Glutamatergic neuron (in vitro differentiated cells): Measurements from ENCODE around the gene COG3. TPM values are rescaled to one million over a fixed set of nuclear protein-coding genes. Genes with fewer than 3 reads are reported as not detected.

ENCODE experiments used
- DNase-seq: peaks from one replicate; pipeline ENCODE4 v3.0.0; 2022
- H3K27ac Mint-ChIP-seq: one replicate; pipeline ENCODE4 v1.8.0; 2020; ENCODE audit warnings: mild to moderate bottlenecking, mixed read lengths, inconsistent platforms; ENCODE audit not compliant: unreplicated experiment
- H3K27me3 Mint-ChIP-seq: one replicate; pipeline ENCODE4 v1.8.0; 2020; ENCODE audit warnings: mild to moderate bottlenecking, moderate library complexity, mixed read lengths, inconsistent platforms; ENCODE audit not compliant: unreplicated experiment
- H3K36me3 Mint-ChIP-seq: one replicate; pipeline ENCODE4 v1.8.0; 2020; ENCODE audit warnings: mild to moderate bottlenecking, mixed read lengths, inconsistent platforms; ENCODE audit not compliant: unreplicated experiment
- H3K4me1 Mint-ChIP-seq: one replicate; pipeline ENCODE4 v1.8.0; 2020; ENCODE audit warnings: mild to moderate bottlenecking, low read depth, mixed read lengths, inconsistent platforms; ENCODE audit not compliant: unreplicated experiment
- H3K4me3 Mint-ChIP-seq: one replicate; pipeline ENCODE4 v1.8.0; 2020; ENCODE audit warnings: mild to moderate bottlenecking, mixed read lengths, inconsistent platforms; ENCODE audit not compliant: unreplicated experiment
- H3K9me3 Mint-ChIP-seq: one replicate; pipeline ENCODE4 v1.8.0; 2020; ENCODE audit warnings: mild to moderate bottlenecking, moderate library complexity, mixed read lengths, inconsistent platforms; ENCODE audit not compliant: unreplicated experiment
- CTCF ChIP-seq: fragments of 200-600 bp; sonication (generic); IDR thresholded peaks from one replicate; pipeline ENCODE4 v1.5.0; 2021; ENCODE audit not compliant: partially characterized antibody, unreplicated experiment
- total RNA-seq: library from RNA; stranded (reverse); fragmentation: NEBNext Ultra II Directional; extraction: Animal tissue kit (Norgen Biotek cat#: 25700); gene quantifications from one replicate; pipeline ENCODE4 v1.2.1, GENCODE V29; 2021; ENCODE audit not compliant: unreplicated experiment

The COG3 gene
- total RNA-seq, 1 donor from 2014 or later, result 25.4 TPM

- peaks cover 2% of the 10 kb centered on the region for H3K9me3 Mint-ChIP-seq
- TF ChIP-seq CTCF, result no peak
- no peaks in the 10 kb centered on the region for H3K27me3 Mint-ChIP-seq
- no peaks in the 10 kb centered on the region for H3K36me3 Mint-ChIP-seq
- H3K4me3 Mint-ChIP-seq, result no peak overlapping the region
- DNase-seq, result no peak
- peaks cover 20% of the 10 kb centered on the region for H3K4me1 Mint-ChIP-seq
- H3K27ac Mint-ChIP-seq, result no peak overlapping the region
Observed at GRCh38 chr13:45527699-45528462, 63.1 kb downstream of the COG3 start.

- peaks cover 2% of the 10 kb centered on the region for H3K9me3 Mint-ChIP-seq
- H3K27me3 Mint-ChIP-seq, result no peaks in the 10 kb centered on the region
- no peak for TF ChIP-seq CTCF
- H3K27ac Mint-ChIP-seq, result no peak overlapping the region
- no peak for DNase-seq
- H3K36me3 Mint-ChIP-seq, result no peaks in the 10 kb centered on the region
- peaks cover 12% of the 10 kb centered on the region for H3K4me1 Mint-ChIP-seq
- H3K4me3 Mint-ChIP-seq, result no peak overlapping the region
Observed at GRCh38 chr13:45529758-45530157, 65.0 kb downstream of the COG3 start.

- Mint-ChIP-seq H3K4me3 (no peak overlapping the region), H3K4me1 (peaks cover 11% of the 10 kb centered on the region), H3K9me3 (peaks cover 2% of the 10 kb centered on the region), H3K36me3 (no peaks in the 10 kb centered on the region), H3K27ac (no peak overlapping the region), H3K27me3 (no peaks in the 10 kb centered on the region)
- no peak for DNase-seq
- no peak for TF ChIP-seq CTCF
Observed at GRCh38 chr13:45534604-45535003, 69.9 kb downstream of the COG3 start.

- no peak overlapping the region for H3K4me3 Mint-ChIP-seq
- no peak for DNase-seq
- H3K36me3 Mint-ChIP-seq, result no peaks in the 10 kb centered on the region
- TF ChIP-seq CTCF, result no peak
- H3K9me3 Mint-ChIP-seq, result peaks cover 2% of the 10 kb centered on the region
- H3K4me1 Mint-ChIP-seq, result peaks cover 12% of the 10 kb centered on the region
- no peak overlapping the region for H3K27ac Mint-ChIP-seq
- no peaks in the 10 kb centered on the region for H3K27me3 Mint-ChIP-seq
Observed at GRCh38 chr13:45536224-45536623, 71.5 kb downstream of the COG3 start.

- TF ChIP-seq CTCF, result no peak
- DNase-seq, result no peak
- H3K4me1 Mint-ChIP-seq, result peaks cover 19% of the 10 kb centered on the region
- peaks cover 2% of the 10 kb centered on the region for H3K9me3 Mint-ChIP-seq
- H3K27me3 Mint-ChIP-seq, result no peaks in the 10 kb centered on the region
- no peaks in the 10 kb centered on the region for H3K36me3 Mint-ChIP-seq
- H3K27ac Mint-ChIP-seq, result no peak overlapping the region
- no peak overlapping the region for H3K4me3 Mint-ChIP-seq
Observed at GRCh38 chr13:45537516-45537915, 72.8 kb downstream of the COG3 start.
